Muscle of arm (tissue), 12 donors: ENCODE measurements around the gene CTSH. TPM values are rescaled to one million over a fixed set of nuclear protein-coding genes. Genes with fewer than 3 reads are reported as not detected.
"Not testable (repeated sequence)": the region's sequence is repeated elsewhere in the genome, so short reads cannot be mapped to it uniquely, and the experiment has no call there.

Experiments used
- DNase-seq: peaks from one replicate; pipeline ENCODE4 v3.0.0-alpha.2; 2013
- polyA plus RNA-seq, 12 donors: library from polyadenylated mRNA; unstranded; fragments of 120-200 nt; gene quantifications; one replicate each; pipeline ENCODE4 v1.2.1, GENCODE V29; 2013; ENCODE audit not compliant: insufficient read length in 12 of 12

CTSH gene
- polyA plus RNA-seq, 12 donors = 14.4 to 84.1 (median 27.4) TPM; not detected in 1

- DNase-seq = no peak
Observed at GRCh38 chr15:78946493-78946892, 1.6 kb upstream of the CTSH start.

DNA sequence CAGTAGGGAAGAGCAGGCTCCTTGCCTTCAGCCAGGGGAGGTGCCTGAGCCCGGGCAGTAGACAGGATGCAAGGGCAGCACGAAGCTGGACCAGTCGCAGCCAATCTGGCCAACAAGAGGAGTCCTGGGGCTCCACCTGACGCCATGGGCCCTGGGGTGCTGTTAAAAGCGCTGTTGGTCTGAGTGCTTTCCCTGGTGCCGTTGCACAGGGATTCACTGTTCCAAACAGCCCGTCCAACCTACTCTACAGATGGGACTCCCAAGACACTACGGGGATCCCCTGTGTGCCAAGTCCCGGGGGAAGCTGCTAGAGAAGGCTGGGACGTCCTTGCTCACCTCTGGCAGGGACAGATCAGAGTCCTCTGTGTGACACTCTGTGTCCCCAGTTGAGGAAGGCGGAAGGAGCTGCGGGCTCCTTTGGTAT lies 632 bp downstream of the CTSH start:
- no peak for DNase-seq

- DNase-seq = no peak
Observed at GRCh38 chr15:78943692-78944091, 1.2 kb downstream of the CTSH start.

DNA sequence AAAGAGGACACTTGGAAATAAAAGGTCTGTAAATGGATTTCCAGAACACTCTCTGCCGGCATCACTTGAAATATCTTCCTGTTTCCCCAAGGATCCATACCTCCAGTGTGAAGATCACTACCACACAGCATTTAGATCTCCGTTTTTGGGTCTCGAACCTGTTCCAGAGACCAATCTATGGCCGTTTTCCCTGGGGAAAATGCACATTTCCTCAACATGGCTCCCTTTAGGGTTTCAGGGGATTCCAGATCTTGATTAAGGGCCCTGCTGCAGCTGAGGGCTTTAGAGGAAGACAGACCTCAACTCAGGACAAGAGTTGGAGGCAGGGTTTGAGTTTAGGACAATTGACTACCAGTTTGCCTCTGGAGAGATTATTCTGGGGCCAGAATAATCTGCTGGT lies 2.1 kb downstream of the CTSH start:
- no peak for DNase-seq

DNA sequence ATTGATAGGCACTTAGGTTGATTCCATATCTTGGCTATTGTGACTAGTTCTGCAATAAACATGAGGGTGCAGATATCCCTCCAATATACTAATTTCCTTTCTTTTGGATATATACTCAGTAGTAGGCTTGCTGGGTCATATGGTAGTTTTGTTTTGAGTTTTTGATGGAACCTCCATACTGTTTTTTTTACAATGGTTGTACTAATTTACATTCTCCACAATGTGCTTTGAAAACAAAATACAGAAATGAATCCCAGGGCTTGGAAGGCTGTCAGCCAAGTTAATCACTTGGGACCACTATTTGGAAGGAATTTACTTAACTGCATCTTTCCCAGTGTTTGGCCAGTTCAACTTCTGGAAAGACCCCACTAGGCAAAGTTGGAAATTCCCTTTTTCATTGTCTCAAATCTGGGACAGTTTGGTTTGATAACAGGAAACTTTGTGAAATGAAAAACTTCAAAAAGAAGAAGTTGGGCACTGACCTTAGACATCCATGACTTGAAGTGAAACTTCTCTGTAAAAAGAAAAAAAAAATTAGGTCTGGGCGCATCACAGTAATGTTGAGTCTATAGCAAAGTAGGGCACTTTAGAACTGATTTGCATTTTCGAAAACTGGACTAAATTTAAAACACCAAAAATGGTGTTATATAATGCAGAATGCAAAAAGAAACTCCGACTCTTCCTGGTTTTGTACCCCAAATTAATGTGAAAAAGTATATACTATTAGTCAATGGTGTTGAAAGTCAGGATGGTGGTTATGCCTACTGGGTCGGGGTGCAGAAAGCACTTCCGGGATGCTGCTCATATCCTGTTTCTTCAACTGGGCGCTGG lies 6.0 kb downstream of the CTSH start:
- no peak for DNase-seq

- no peak for DNase-seq
Observed at GRCh38 chr15:78937132-78937739, 7.6 kb downstream of the CTSH start.

DNA sequence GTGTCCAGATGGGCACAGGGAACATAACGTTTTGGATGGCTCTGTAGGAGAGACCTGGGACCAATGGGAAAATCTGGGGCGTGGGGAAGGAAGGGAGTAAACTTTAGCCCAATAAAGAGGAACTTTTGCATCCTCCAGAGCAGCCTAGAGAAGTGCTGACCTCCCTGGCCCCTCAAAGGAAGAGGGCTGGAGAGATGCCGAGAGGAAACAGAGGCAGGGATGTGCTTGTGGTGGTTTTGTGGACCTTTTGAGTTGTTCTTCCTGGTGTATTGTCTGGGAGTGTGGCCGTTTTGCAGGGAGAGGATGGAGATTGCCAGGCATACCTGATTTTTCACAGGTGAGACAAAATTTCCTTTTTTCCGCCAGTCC lies 10.2 kb downstream of the CTSH start:
- no peak for DNase-seq

DNA sequence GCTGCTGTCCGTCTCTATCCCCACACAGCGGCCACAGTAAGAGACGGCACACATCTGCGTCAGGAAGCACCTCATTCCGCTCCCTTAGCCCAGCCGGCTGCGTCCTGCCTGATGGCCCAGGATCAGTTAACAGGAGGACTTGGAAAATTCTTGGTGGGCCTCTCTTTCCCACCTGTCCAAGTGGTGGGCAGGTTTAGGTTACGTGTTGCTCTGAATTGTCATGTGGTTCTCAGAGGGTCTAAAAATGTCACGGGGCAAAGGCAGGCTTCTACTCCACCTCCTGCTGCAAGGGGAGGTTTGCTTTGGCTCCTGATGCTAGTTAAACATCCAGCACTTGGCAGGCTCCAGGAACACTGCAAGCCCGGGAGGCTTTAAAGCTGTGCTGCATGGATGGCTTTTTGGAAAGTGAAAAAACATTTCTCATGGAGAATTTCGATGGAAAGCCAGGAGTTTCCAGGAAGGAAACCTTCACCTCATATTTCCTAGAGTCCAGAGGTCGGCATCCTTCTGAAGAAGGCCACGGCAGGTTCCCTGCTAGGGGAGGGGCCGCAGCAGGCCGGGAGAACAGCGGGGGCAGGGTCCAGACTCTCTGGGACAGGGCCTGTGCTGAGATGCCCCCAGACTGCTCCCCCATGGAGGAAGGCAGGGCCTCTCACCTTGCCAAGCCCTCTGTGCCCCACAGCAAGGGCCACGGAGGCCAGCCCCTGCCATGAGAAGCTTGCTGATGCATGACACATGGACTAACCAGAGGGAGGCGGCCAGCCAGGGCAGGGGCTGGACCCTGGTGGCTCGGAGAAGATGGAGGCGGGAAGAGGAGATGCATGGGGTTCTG lies 10.8 kb downstream of the CTSH start:
- peak; percentile 88 for DNase-seq

DNA sequence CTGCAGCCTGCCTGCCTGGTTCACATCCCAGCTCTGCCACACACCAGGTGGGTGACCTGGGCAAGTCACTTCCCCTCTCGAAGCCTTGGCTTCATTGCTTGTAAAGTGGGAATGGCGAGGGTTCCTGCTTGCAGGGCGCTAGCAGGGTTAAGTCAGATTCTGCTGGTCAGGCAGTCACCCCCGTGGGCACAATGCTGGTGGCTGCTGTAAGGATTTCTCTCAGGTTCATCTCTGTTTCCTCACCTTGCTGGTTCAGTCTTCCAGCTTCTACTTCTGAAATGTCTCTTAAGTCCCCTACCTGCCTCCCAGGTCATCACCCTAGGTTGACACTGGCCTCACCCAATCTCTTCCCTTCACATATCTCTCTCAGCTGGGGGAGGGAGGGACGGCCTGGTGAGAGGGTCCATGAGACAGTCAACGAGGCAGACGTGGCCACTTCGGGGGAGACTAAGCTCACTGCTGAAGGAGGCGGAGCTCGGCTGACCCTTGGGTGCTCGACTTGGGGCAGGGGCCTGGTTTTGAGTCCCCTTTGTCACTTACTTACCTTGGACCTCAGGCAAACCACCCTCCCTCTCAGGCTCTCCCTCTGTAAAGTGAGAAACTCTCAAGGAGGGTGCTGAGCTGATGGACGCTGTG lies 11.5 kb downstream of the CTSH start:
- no peak for DNase-seq

DNA sequence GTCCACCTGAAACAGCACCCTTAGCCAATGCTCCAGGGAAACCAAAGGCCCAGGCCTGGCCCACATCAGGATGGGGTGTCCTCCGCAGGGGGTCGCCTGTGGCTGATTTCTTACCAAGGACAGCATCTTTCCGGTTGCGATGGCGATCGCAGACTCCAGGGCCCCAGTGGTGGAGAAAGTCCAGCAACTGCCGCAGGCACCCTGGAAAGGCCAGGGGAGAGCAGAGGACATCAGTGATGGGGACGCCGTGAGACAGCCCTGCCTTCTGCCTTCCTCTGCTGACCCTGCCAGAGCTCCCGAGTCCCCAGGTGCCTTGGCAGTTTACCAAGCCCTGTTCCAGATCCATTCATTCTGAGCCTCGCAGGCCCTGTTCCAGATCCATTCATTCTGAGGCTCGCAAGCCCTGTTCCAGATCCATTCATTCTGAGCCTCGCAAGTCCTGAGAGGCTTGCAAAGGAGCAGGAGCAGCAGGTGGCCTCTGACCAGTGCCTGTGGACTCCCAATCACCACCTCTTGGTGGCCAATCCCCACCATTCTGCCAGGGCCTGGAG lies 12.5 kb downstream of the CTSH start:
- DNase-seq = no peak

DNA sequence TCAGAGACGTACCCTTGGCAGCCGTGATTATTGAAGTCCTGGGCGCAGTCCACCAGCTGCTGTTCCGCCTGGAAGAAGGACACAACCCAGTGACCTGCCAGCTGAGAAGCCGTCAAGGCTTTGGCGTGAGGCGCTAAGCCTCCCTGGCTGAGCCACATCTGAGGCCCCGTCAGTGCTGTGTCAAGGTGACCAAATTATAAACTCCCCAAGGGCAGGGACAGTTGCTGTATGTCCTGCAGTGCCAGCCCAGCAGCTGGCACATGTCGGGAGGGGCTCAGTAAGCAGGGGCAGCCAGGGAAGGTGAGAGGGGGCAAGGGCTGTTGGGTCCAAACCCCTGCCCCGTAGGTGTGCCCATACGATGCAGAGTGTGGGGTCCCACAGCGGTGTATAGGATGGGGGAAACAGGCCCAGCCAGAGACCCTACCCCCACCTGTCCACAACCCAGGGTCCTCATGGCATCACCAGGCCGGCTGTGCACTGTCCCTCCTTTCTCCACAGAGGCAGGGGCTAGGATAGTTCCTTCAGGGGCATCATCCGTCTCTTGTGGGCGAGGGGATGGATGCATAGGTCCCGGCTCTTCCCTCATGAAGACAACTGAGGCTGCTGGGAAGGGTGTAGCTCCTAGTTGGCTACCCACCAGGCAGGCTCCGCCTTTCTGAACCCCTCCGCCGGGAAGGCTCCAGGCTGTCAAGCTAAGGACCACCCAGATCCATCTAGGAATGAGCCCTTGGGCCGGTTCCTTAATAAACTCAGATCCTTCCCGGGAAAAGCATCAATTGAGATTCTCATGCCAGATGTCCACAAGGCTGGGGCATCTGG lies 13.2 kb downstream of the CTSH start:
- no peak for DNase-seq

DNA sequence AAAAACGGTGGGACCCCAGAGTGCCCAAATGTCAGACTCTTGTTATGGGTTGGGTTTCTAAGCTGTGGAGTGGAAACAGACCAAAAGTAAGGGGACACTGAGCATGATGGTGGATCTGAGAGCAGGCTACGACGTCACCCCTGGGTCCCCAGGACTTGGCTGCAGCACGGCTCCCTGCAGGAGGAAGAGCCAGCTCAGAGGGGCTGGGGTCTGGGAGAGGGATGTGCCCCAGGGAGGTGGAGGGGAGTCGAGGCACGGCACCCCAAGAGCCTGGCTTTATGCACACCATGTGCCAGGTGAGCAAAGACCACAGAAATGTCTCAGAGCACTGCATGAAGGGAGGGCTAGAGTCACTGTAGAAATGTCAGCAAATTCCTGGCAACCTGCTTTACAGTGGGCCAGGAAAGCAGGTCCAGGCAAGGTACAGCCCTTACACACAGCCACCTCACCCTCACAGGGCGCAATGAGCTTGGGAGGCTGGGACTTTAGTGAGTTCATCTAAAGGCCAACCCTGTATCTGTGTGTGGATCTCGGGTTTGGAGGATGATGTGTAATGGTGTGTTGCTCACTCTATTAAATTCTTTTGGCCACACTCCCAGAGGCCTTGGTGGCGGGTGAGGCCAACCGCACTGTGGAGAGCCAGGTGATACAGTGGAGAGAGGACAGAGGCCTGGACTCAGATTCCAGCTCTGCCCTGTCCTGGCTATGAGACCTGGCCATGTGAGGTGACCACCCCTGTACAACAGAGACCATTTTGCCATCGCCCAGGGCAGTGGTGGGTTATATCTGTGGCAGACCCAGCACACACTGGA lies 14.1 kb downstream of the CTSH start:
- no peak for DNase-seq

- DNase-seq = no peak
Observed at GRCh38 chr15:78929536-78930264, 15.1 kb downstream of the CTSH start.

- no peak for DNase-seq
Observed at GRCh38 chr15:78928616-78929093, 16.2 kb downstream of the CTSH start.

- DNase-seq = not testable (repeated sequence)
Observed at GRCh38 chr15:78928176-78928575, 16.7 kb downstream of the CTSH start.

GRCh38 chr15:78927077-78927790 lies 17.6 kb downstream of the CTSH start:
- DNase-seq = no peak

- no peak for DNase-seq
Observed at GRCh38 chr15:78925956-78926743, 18.7 kb downstream of the CTSH start.
